HepG2 (cell line): ENCODE data around the gene ABCB6. TPM values are rescaled to one million over a fixed set of nuclear protein-coding genes. Genes with fewer than 3 reads are reported as not detected.

ENCODE experiments used
- EZH2 ChIP-seq: conservative IDR thresholded peaks from 2 replicates; pipeline ENCODE4 v1.6.1; 2012; ENCODE audit warnings: mild to moderate bottlenecking, low read depth, low read length, moderate library complexity
- HDAC1 ChIP-seq: sonication (generic); formaldehyde crosslinking; IDR thresholded peaks from 2 replicates; pipeline ENCODE4 v1.5.1; 2020; ENCODE audit warnings: mild to moderate bottlenecking, missing genetic modification reagents
- HOXD1 ChIP-seq: sonication (generic); formaldehyde crosslinking; IDR thresholded peaks from 2 replicates; pipeline ENCODE4 v1.5.0; 2020; ENCODE audit warnings: missing genetic modification reagents
- PCBP2 ChIP-seq: fragments of 200-400 bp; formaldehyde crosslinking; optimal IDR thresholded peaks from 2 replicates; pipeline ENCODE3; 2018; ENCODE audit warnings: low read length, low read depth; ENCODE audit not compliant: poor library complexity, severe bottlenecking
- XRCC5 ChIP-seq: fragments of 200-400 bp; formaldehyde crosslinking; optimal IDR thresholded peaks from 2 replicates; pipeline ENCODE3; 2017; ENCODE audit warnings: mild to moderate bottlenecking, low read length
- ZNF367 ChIP-seq: sonication (generic); formaldehyde crosslinking; IDR thresholded peaks from 2 replicates; pipeline ENCODE4 v1.4.0; 2020; ENCODE audit warnings: missing genetic modification reagents, borderline replicate concordance
- ZNF629 ChIP-seq: sonication (generic); formaldehyde crosslinking; conservative IDR thresholded peaks from 2 replicates; pipeline ENCODE4 v1.5.0; 2020; ENCODE audit warnings: missing genetic modification reagents
- polyA plus RNA-seq, 8 experiments: library from polyadenylated mRNA; depleted of rRNA in 3 of 8; stranded (reverse) in 7 of 8; unstranded in 1 of 8; fragments of >200 nt; fragmentation: Illumina TruSeq in 4 of 8; extraction: Trizol in 4 of 8; gene quantifications; 2 replicates each; pipeline versions ENCODE4 v1.2.1 to v1.2.3, GENCODE V29; 2011 to 2016; ENCODE audit warnings: low read depth in 4 of 8, missing spikeins in 1 of 8, mixed read lengths in 1 of 8; ENCODE audit not compliant: insufficient read depth in 1 of 8
- total RNA-seq, 5 experiments: library from RNA; depleted of rRNA; stranded (reverse); fragments of >200 nt; fragmentation: Illumina TruSeq; extraction: Trizol; gene quantifications; 2 replicates each; pipeline ENCODE4 v1.2.3, GENCODE V29; 2016; ENCODE audit warnings: low read depth in 1 of 5
- TF ChIP-seq, protein P1 (sequence below): sonication (generic); formaldehyde crosslinking; IDR thresholded peaks from 2 replicates; pipeline ENCODE4 v1.5.0; 2020; ENCODE audit warnings: mild to moderate bottlenecking, missing genetic modification reagents, moderate library complexity
- TF ChIP-seq, protein P2 (sequence below): sonication (generic); formaldehyde crosslinking; IDR thresholded peaks from 2 replicates; pipeline ENCODE4 v1.5.1; 2020; ENCODE audit warnings: mild to moderate bottlenecking, missing genetic modification reagents, borderline replicate concordance
- TF ChIP-seq, protein P3 (sequence below): sonication (generic); formaldehyde crosslinking; conservative IDR thresholded peaks from 2 replicates; pipeline ENCODE4 v1.4.0; 2020; ENCODE audit warnings: missing genetic modification reagents
- TF ChIP-seq, protein P4 (sequence below): sonication (generic); formaldehyde crosslinking; IDR thresholded peaks from 2 replicates; pipeline ENCODE4 v1.4.0; 2020; ENCODE audit warnings: missing genetic modification reagents
- TF ChIP-seq, protein P5 (sequence below): sonication (generic); formaldehyde crosslinking; IDR thresholded peaks from 2 replicates; pipeline ENCODE4 v1.4.0; 2020; ENCODE audit warnings: missing genetic modification reagents

Gene ABCB6
- total and polyA plus RNA-seq, 2 of the 13 experiments (the other 11 are each of a cell fraction or from before 2014, with no cell fraction given), result 91.1 to 137 TPM

DNA sequence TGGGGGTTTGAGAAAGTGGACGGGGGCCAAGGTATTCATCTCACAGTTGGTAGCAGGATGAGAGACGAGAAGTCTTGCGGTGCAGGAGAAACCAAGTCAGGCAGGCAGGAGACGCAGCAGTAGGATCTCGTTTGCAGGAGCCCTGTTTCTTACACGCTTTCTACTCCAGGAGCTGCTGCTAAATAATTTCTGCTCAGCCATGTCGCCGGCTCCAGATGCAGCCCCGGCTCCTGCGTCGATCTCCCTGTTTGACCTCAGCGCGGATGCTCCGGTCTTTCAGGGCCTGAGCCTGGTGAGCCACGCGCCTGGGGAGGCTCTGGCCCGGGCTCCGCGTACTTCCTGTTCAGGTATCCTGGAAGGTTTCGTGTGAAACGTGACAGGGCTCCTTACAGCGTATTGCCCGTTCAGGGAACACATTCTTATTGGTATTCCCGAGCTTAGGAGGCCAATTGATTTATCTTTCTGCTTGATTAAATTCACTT lies 11.3 kb upstream of the ABCB6 start (continued):
- TF ChIP-seq HOXD1 (CRISPR knock-in tag), result peak; percentile 14; the same call in 1 of the 2 replicates
- TF ChIP-seq XRCC5, result peak; percentile 0
- TF ChIP-seq, protein P1, sequence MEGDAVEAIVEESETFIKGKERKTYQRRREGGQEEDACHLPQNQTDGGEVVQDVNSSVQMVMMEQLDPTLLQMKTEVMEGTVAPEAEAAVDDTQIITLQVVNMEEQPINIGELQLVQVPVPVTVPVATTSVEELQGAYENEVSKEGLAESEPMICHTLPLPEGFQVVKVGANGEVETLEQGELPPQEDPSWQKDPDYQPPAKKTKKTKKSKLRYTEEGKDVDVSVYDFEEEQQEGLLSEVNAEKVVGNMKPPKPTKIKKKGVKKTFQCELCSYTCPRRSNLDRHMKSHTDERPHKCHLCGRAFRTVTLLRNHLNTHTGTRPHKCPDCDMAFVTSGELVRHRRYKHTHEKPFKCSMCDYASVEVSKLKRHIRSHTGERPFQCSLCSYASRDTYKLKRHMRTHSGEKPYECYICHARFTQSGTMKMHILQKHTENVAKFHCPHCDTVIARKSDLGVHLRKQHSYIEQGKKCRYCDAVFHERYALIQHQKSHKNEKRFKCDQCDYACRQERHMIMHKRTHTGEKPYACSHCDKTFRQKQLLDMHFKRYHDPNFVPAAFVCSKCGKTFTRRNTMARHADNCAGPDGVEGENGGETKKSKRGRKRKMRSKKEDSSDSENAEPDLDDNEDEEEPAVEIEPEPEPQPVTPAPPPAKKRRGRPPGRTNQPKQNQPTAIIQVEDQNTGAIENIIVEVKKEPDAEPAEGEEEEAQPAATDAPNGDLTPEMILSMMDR (CRISPR knock-in tag), result no peak
- no peak for TF ChIP-seq PCBP2
- TF ChIP-seq ZNF367, result 0 out of 2 replicates have a peak, but pooled peaks have one; percentile 15
- TF ChIP-seq, protein P2, sequence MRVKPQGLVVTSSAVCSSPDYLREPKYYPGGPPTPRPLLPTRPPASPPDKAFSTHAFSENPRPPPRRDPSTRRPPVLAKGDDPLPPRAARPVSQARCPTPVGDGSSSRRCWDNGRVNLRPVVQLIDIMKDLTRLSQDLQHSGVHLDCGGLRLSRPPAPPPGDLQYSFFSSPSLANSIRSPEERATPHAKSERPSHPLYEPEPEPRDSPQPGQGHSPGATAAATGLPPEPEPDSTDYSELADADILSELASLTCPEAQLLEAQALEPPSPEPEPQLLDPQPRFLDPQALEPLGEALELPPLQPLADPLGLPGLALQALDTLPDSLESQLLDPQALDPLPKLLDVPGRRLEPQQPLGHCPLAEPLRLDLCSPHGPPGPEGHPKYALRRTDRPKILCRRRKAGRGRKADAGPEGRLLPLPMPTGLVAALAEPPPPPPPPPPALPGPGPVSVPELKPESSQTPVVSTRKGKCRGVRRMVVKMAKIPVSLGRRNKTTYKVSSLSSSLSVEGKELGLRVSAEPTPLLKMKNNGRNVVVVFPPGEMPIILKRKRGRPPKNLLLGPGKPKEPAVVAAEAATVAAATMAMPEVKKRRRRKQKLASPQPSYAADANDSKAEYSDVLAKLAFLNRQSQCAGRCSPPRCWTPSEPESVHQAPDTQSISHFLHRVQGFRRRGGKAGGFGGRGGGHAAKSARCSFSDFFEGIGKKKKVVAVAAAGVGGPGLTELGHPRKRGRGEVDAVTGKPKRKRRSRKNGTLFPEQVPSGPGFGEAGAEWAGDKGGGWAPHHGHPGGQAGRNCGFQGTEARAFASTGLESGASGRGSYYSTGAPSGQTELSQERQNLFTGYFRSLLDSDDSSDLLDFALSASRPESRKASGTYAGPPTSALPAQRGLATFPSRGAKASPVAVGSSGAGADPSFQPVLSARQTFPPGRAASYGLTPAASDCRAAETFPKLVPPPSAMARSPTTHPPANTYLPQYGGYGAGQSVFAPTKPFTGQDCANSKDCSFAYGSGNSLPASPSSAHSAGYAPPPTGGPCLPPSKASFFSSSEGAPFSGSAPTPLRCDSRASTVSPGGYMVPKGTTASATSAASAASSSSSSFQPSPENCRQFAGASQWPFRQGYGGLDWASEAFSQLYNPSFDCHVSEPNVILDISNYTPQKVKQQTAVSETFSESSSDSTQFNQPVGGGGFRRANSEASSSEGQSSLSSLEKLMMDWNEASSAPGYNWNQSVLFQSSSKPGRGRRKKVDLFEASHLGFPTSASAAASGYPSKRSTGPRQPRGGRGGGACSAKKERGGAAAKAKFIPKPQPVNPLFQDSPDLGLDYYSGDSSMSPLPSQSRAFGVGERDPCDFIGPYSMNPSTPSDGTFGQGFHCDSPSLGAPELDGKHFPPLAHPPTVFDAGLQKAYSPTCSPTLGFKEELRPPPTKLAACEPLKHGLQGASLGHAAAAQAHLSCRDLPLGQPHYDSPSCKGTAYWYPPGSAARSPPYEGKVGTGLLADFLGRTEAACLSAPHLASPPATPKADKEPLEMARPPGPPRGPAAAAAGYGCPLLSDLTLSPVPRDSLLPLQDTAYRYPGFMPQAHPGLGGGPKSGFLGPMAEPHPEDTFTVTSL (CRISPR knock-in tag), result no peak
- TF ChIP-seq, protein P3, sequence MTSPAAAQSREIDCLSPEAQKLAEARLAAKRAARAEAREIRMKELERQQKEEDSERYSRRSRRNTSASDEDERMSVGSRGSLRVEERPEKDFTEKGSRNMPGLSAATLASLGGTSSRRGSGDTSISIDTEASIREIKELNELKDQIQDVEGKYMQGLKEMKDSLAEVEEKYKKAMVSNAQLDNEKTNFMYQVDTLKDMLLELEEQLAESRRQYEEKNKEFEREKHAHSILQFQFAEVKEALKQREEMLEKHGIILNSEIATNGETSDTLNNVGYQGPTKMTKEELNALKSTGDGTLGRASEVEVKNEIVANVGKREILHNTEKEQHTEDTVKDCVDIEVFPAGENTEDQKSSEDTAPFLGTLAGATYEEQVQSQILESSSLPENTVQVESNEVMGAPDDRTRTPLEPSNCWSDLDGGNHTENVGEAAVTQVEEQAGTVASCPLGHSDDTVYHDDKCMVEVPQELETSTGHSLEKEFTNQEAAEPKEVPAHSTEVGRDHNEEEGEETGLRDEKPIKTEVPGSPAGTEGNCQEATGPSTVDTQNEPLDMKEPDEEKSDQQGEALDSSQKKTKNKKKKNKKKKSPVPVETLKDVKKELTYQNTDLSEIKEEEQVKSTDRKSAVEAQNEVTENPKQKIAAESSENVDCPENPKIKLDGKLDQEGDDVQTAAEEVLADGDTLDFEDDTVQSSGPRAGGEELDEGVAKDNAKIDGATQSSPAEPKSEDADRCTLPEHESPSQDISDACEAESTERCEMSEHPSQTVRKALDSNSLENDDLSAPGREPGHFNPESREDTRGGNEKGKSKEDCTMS (CRISPR knock-in tag), result no peak
- peak; percentile 32 for TF ChIP-seq HDAC1 (CRISPR knock-in tag)
- TF ChIP-seq, protein P4, sequence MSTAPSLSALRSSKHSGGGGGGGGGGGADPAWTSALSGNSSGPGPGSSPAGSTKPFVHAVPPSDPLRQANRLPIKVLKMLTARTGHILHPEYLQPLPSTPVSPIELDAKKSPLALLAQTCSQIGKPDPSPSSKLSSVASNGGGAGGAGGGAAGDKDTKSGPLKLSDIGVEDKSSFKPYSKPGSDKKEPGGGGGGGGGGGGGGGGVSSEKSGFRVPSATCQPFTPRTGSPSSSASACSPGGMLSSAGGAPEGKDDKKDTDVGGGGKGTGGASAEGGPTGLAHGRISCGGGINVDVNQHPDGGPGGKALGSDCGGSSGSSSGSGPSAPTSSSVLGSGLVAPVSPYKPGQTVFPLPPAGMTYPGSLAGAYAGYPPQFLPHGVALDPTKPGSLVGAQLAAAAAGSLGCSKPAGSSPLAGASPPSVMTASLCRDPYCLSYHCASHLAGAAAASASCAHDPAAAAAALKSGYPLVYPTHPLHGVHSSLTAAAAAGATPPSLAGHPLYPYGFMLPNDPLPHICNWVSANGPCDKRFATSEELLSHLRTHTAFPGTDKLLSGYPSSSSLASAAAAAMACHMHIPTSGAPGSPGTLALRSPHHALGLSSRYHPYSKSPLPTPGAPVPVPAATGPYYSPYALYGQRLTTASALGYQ, result peak; percentile 78
- TF ChIP-seq EZH2, result no peak
- TF ChIP-seq, protein P5, sequence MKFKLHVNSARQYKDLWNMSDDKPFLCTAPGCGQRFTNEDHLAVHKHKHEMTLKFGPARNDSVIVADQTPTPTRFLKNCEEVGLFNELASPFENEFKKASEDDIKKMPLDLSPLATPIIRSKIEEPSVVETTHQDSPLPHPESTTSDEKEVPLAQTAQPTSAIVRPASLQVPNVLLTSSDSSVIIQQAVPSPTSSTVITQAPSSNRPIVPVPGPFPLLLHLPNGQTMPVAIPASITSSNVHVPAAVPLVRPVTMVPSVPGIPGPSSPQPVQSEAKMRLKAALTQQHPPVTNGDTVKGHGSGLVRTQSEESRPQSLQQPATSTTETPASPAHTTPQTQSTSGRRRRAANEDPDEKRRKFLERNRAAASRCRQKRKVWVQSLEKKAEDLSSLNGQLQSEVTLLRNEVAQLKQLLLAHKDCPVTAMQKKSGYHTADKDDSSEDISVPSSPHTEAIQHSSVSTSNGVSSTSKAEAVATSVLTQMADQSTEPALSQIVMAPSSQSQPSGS, result no peak
- no peak for TF ChIP-seq ZNF629
